ENCODE data around the gene PCCB.
"Not testable (repeated sequence)": the region's sequence is repeated elsewhere in the genome, so short reads cannot be mapped to it uniquely, and the experiment has no call there.

The PCCB gene

GRCh38 chr3:136263251-136263650 is 13.1 kb downstream of the PCCB start:
- no peak for DNase-seq

GRCh38 chr3:136266468-136267125 is 16.5 kb downstream of the PCCB start:
- DNase-seq, result not testable (repeated sequence)

DNA sequence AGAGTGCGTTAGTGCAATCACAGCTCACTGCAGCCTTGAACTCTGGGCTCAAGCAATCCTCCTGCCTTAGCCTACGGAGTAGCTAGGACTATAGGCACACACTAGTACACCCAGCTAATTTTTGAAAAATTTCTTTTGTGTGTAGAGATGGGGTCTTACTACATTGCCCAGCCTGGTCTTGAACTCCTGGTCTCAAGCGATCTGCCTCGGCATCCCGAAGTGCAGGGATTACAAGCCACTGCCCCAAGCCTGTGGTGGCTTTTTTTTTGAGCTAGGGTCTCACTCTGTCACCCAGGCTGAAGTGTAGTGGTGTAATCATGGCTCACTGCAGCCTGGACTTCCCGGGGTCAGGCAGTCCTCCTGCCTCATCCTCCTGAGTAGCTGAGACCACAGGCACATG is 17.1 kb downstream of the PCCB start:
- DNase-seq, result no peak

DNA sequence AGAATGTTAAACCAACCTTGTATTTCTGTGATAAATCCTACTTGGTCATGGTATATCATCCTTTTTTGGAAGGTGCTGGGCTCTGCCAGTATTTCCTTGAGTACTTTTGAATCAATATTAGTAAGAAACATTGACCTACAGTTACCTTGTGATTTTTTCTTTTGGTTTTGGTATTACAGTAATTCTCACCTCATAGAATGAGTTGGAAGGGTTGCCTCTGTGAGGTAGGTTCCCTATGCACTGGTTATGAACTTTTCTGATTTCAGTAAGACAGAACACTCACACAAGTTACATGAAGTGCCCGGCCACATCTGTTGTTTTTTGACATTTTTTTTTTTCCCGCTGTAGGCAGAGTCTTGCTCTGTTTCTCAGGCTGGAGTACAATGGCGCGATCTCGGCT is 20.0 kb downstream of the PCCB start:
- no peak for DNase-seq

DNA sequence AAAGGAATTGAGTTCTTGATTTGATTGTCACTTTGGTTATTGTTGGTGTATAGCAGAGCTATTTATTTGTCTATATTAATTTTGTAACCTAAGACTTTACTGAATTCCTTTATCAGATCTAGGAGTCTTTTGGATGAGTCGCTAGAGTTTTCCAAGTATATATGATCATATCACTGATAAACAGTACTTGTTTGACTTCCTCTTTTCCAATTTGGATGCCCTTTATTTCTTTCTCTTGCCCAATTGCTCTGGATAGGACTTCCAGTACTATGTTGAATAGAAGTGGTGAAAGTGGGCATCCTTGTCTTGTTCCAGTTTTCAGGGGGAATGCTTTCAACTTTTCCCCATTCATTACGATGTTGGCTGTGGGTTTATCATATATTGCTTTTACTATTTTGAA is 21.5 kb downstream of the PCCB start:
- not testable (repeated sequence) for DNase-seq

GRCh38 chr3:136276049-136276755 is 26.1 kb downstream of the PCCB start:
- DNase-seq, result no peak

DNA sequence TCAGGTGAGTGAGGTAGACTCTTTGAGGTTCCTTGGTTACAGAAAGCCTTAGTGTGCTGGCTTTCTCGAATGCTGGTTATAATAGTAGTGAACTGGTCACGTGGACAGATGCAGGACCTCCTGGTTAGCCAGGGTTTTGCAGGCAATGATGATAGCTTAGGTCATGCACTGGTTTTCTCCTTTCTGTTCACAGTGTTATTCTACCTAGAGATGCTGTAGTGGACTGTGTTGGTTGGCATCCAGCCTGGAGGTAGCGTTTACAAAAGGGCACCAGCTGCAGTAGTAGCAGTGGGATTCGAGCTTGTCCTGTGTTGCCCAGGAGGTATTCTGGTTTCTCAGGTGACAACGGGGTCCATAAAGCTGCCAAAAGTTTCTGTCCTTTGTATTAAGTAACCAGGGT is 27.0 kb downstream of the PCCB start:
- DNase-seq, result no peak

- DNase-seq, result no peak
Observed at GRCh38 chr3:136277634-136278033, 27.5 kb downstream of the PCCB start.

- DNase-seq, result no peak
Observed at GRCh38 chr3:136279092-136279491, 29.0 kb downstream of the PCCB start.

GRCh38 chr3:136280961-136281360 is 30.8 kb downstream of the PCCB start:
- DNase-seq, result no peak

- no peak for DNase-seq
Observed at GRCh38 chr3:136281966-136282520, 31.9 kb downstream of the PCCB start.

- DNase-seq, result no peak
Observed at GRCh38 chr3:136283627-136284026, 33.5 kb downstream of the PCCB start.

- DNase-seq, result no peak
Observed at GRCh38 chr3:136291302-136291701, 41.2 kb downstream of the PCCB start.

DNA sequence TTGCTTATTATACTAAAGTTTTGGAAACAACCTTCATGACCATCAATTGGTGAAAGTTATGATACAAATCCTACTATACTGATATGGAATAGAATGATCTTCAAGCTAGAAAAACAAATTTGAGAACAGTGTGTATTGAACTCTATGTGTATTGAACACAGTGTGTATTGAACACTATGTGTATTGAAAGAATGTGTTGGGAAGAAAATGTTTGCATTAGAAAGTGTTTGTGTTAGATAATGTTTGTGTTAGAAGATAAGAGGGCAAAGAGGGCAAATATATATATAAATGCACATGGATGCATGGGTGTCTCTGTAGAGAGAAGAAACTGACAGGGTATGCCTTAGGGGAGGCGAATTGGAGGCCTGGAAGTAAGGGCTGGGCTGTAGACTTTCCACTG is 42.4 kb downstream of the PCCB start:
- no peak for DNase-seq

DNA sequence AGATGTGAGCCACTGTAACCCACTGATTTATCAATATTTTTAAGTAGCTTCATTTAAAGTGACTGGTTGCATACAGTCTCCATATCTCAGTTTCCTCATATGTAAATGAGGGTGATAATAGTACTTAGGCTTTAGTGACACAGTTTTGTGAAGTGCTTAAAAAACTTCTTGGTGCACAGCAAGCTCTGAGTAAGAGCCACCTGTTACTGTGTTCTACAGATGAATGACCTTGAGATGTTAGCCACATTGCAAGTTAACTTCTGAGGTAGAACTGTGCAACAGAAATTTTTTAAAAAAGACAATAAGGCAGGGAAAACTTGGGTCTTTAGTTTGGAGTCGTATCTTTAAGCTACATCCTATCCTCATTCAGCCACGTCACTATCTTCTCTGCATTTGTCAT is 43.1 kb downstream of the PCCB start:
- no peak for DNase-seq

GRCh38 chr3:136294176-136294575 is 44.0 kb downstream of the PCCB start:
- no peak for DNase-seq

DNA sequence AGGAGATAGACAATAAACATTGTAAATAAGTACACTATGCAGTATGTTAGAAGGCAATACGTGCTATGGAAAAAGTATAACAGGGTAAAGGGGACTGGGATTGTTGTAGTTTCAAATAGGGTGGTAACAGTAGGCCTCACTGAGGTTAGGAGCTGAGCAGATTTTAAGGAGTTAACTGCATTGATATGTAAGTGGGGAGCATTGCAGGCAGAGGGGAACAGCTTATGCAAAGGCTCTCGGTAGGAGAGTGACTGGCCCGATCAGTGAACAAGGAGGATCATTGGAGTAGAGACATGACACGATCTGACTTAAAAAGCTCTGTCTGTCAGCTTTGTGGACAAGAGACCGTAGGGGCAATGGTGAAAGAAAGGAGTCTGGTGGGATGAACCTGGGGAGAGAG is 46.8 kb downstream of the PCCB start:
- no peak for DNase-seq

DNA sequence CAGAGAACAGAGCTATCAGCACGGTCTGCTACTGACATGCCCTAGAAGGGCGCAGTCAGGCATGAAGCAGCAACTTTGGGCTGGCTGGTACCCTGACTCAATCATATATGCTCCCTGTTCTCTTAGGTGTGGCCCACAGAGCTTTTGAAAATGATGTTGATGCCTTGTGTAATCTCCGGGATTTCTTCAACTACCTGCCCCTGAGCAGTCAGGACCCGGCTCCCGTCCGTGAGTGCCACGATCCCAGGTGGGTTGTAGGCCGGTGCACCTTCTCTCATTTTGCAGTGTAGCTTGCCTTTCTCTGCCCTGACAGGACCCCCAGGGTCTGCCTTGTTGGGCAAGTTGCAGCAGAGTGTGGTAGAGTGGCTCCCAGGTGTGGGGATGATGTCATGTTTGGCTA is 47.7 kb downstream of the PCCB start:
- DNase-seq, result no peak

GRCh38 chr3:136300444-136300843 is 50.3 kb downstream of the PCCB start:
- DNase-seq, result no peak

DNA sequence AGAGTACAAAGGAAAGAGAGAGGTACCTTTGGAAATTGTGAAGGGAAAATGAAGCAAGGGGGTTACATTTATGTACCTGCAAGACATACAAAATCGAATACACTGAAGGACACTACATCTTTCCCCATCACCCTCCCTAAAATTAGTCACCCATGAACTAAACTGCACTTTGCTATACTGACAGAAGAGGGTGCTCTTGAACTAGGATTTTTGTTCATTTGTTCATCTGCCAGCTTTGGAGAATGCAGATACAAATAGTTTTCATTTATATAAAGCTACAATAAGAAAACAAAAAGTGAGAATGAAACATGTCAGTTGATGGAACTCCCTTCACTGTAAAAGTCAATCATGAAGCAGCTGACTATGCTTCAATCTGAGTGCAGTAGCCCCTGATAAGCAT is 55.7 kb downstream of the PCCB start:
- no peak for DNase-seq

- no peak for DNase-seq
Observed at GRCh38 chr3:136311261-136311660, 61.1 kb downstream of the PCCB start.

- no peak for DNase-seq
Observed at GRCh38 chr3:136311968-136312367, 61.8 kb downstream of the PCCB start.

DNA sequence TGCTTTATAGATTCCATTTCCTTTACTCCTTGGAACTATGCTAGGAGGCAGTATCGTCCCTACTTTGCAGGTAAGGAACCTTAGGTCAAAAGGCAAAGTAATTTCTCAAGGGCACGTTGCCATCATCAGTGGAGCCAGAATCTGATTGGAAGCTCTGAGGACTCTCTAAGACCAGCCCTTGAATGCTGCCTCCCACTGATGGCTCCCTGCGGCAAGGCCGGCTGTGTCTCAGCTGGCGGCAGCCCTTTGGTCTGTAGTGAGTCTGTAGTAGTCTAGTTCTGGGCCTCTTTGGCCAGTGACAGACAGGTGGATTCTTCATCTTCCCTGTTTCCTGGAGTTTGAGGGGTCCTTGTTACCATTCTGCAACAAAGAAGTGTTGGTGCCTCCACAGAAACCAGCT is 76.2 kb downstream of the PCCB start:
- DNase-seq, result no peak

DNA sequence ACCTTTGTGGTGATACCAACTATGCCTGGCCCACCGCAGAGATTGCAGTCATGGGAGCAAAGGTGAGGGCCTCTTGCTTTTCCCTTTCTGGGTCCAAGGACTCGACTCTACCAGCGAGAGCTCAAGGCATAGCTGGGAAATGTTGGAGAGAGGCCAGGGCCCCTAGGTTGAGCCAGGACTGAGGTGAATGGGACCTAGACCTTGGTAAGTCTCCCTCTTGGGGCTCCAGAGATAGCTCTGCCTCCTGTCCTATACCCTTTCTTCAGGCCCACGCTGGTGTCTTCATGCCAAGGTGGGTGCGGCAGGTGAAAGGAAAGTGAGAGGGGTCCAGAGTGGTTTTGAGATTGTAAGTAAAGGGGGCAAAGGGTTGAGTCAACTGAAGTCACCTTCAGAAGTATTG is 77.5 kb downstream of the PCCB start:
- no peak for DNase-seq

- no peak for DNase-seq
Observed at GRCh38 chr3:136329593-136329992, 79.5 kb downstream of the PCCB start.

All from GDM1 (cell line).